ENCODE results near the gene GAL3ST2. TPM values are rescaled to one million over a fixed set of nuclear protein-coding genes. Genes with fewer than 3 reads are reported as not detected.

Gene GAL3ST2
- total and polyA plus RNA-seq, 9 donors, result 0.09 to 0.43 (median 0.25) TPM; not detected in 4

GRCh38 chr2:241768251-241768711 lies 8.3 kb upstream of the GAL3ST2 start:
- H3K4me1 ChIP-seq (ENCODE audit: control insufficient read depth, insufficient read depth, low read length), result peaks cover 20% of the 10 kb centered on the region
- 82% methylated on average over 24 of the region's 29 CpGs for WGBS (ENCODE audit: insufficient coverage)
- H3K4me3 ChIP-seq (ENCODE audit: low read length), result no peak overlapping the region
- peaks cover 10% of the 10 kb centered on the region for H3K27me3 ChIP-seq (ENCODE audit: control insufficient read depth, insufficient read depth, low read length)
- no peak for DNase-seq
- no peaks in the 10 kb centered on the region for H3K9me3 ChIP-seq (replicated peaks; ENCODE audit: control insufficient read depth, low read depth, low read length)
- peaks cover under 1% of the 10 kb centered on the region for H3K36me3 ChIP-seq (ENCODE audit: control insufficient read depth, insufficient read depth, low read length)
- H3K27ac ChIP-seq (ENCODE audit: low read length), result no peak overlapping the region

GRCh38 chr2:241768850-241769249 lies 7.8 kb upstream of the GAL3ST2 start:
- Histone ChIP-seq H3K36me3 (ENCODE audit: control insufficient read depth, insufficient read depth, low read length) (no peaks in the 10 kb centered on the region), H3K4me3 (ENCODE audit: low read length) (no peak overlapping the region), H3K27ac (ENCODE audit: low read length) (no peak overlapping the region), H3K4me1 (ENCODE audit: control insufficient read depth, insufficient read depth, low read length) (peaks cover 20% of the 10 kb centered on the region), H3K27me3 (ENCODE audit: control insufficient read depth, insufficient read depth, low read length) (peaks cover 11% of the 10 kb centered on the region), H3K9me3 (replicated peaks; ENCODE audit: control insufficient read depth, low read depth, low read length) (no peaks in the 10 kb centered on the region)
- 79% methylated on average over 11 of the region's 11 CpGs for WGBS (ENCODE audit: insufficient coverage)
- no peak for DNase-seq

GRCh38 chr2:241769819-241770184 lies 6.8 kb upstream of the GAL3ST2 start:
- peaks cover 13% of the 10 kb centered on the region for H3K27me3 ChIP-seq (ENCODE audit: control insufficient read depth, insufficient read depth, low read length)
- WGBS (ENCODE audit: insufficient coverage), result 82% methylated on average over 12 of the region's 13 CpGs
- DNase-seq, result no peak

GRCh38 chr2:241770185-241770935 lies 6.3 kb upstream of the GAL3ST2 start:
- H3K9me3 ChIP-seq (replicated peaks; ENCODE audit: control insufficient read depth, low read depth, low read length), result no peaks in the 10 kb centered on the region
- no peak overlapping the region for H3K4me3 ChIP-seq (ENCODE audit: low read length)
- H3K27ac ChIP-seq (ENCODE audit: low read length), result no peak overlapping the region
- 57% methylated on average over 19 of the region's 27 CpGs for WGBS (ENCODE audit: insufficient coverage)
- no peaks in the 10 kb centered on the region for H3K36me3 ChIP-seq (ENCODE audit: control insufficient read depth, insufficient read depth, low read length)
- peaks cover 14% of the 10 kb centered on the region for H3K27me3 ChIP-seq (ENCODE audit: control insufficient read depth, insufficient read depth, low read length)
- DNase-seq, result no peak
- H3K4me1 ChIP-seq (ENCODE audit: control insufficient read depth, insufficient read depth, low read length), result peaks cover 25% of the 10 kb centered on the region

More at GRCh38 chr2:241769819-241770184, 6.8 kb upstream of the GAL3ST2 start:
- Histone ChIP-seq H3K27ac (ENCODE audit: low read length) (no peak overlapping the region), H3K4me3 (ENCODE audit: low read length) (no peak overlapping the region), H3K4me1 (ENCODE audit: control insufficient read depth, insufficient read depth, low read length) (peaks cover 22% of the 10 kb centered on the region), H3K9me3 (replicated peaks; ENCODE audit: control insufficient read depth, low read depth, low read length) (no peaks in the 10 kb centered on the region), H3K36me3 (ENCODE audit: control insufficient read depth, insufficient read depth, low read length) (no peaks in the 10 kb centered on the region)

- Histone ChIP-seq H3K9me3 (replicated peaks; ENCODE audit: control insufficient read depth, low read depth, low read length) (no peaks in the 10 kb centered on the region), H3K27me3 (ENCODE audit: control insufficient read depth, insufficient read depth, low read length) (peaks cover 16% of the 10 kb centered on the region), H3K36me3 (ENCODE audit: control insufficient read depth, insufficient read depth, low read length) (no peaks in the 10 kb centered on the region), H3K27ac (ENCODE audit: low read length) (no peak overlapping the region), H3K4me3 (ENCODE audit: low read length) (no peak overlapping the region), H3K4me1 (ENCODE audit: control insufficient read depth, insufficient read depth, low read length) (peaks cover 29% of the 10 kb centered on the region)
- DNase-seq, result no peak
- 84% methylated on average over 12 of the region's 12 CpGs for WGBS (ENCODE audit: insufficient coverage)
These were observed 5.7 kb upstream of the GAL3ST2 start for GRCh38 chr2:241770936-241771285.

- 38% methylated on average over 30 of the region's 38 CpGs for WGBS (ENCODE audit: insufficient coverage)
These were observed 5.1 kb upstream of the GAL3ST2 start for GRCh38 chr2:241771286-241772062.

GRCh38 chr2:241772063-241772499 lies 4.5 kb upstream of the GAL3ST2 start:
- 13% methylated on average over 2 of the region's 9 CpGs for WGBS (ENCODE audit: insufficient coverage)
- no peak for DNase-seq
- Histone ChIP-seq H3K9me3 (replicated peaks; ENCODE audit: control insufficient read depth, low read depth, low read length) (no peaks in the 10 kb centered on the region), H3K27ac (ENCODE audit: low read length) (no peak overlapping the region), H3K4me3 (ENCODE audit: low read length) (no peak overlapping the region), H3K27me3 (ENCODE audit: control insufficient read depth, insufficient read depth, low read length) (peaks cover 16% of the 10 kb centered on the region), H3K36me3 (ENCODE audit: control insufficient read depth, insufficient read depth, low read length) (no peaks in the 10 kb centered on the region), H3K4me1 (ENCODE audit: control insufficient read depth, insufficient read depth, low read length) (peaks cover 29% of the 10 kb centered on the region)

More at GRCh38 chr2:241771286-241772062, 5.1 kb upstream of the GAL3ST2 start:
- DNase-seq, result peak; percentile 53
- Histone ChIP-seq H3K27me3 (ENCODE audit: control insufficient read depth, insufficient read depth, low read length) (peaks cover 16% of the 10 kb centered on the region), H3K4me1 (ENCODE audit: control insufficient read depth, insufficient read depth, low read length) (peaks cover 29% of the 10 kb centered on the region), H3K9me3 (replicated peaks; ENCODE audit: control insufficient read depth, low read depth, low read length) (no peaks in the 10 kb centered on the region), H3K36me3 (ENCODE audit: control insufficient read depth, insufficient read depth, low read length) (no peaks in the 10 kb centered on the region), H3K4me3 (ENCODE audit: low read length) (no peak overlapping the region), H3K27ac (ENCODE audit: low read length) (no peak overlapping the region)

GRCh38 chr2:241773511-241774418 lies 2.9 kb upstream of the GAL3ST2 start:
- Histone ChIP-seq H3K36me3 (ENCODE audit: control insufficient read depth, insufficient read depth, low read length) (no peaks in the 10 kb centered on the region), H3K4me1 (ENCODE audit: control insufficient read depth, insufficient read depth, low read length) (peaks cover 29% of the 10 kb centered on the region), H3K27ac (ENCODE audit: low read length) (no peak overlapping the region), H3K9me3 (replicated peaks; ENCODE audit: control insufficient read depth, low read depth, low read length) (no peaks in the 10 kb centered on the region), H3K4me3 (ENCODE audit: low read length) (no peak overlapping the region), H3K27me3 (ENCODE audit: control insufficient read depth, insufficient read depth, low read length) (peaks cover 16% of the 10 kb centered on the region)
- 71% methylated on average over 24 of the region's 29 CpGs for WGBS (ENCODE audit: insufficient coverage)
- no peak for DNase-seq

- no peak for DNase-seq
- Histone ChIP-seq H3K9me3 (replicated peaks; ENCODE audit: control insufficient read depth, low read depth, low read length) (no peaks in the 10 kb centered on the region), H3K27me3 (ENCODE audit: control insufficient read depth, insufficient read depth, low read length) (peaks cover 16% of the 10 kb centered on the region), H3K36me3 (ENCODE audit: control insufficient read depth, insufficient read depth, low read length) (no peaks in the 10 kb centered on the region), H3K4me3 (ENCODE audit: low read length) (no peak overlapping the region), H3K4me1 (ENCODE audit: control insufficient read depth, insufficient read depth, low read length) (peaks cover 29% of the 10 kb centered on the region), H3K27ac (ENCODE audit: low read length) (no peak overlapping the region)
- 58% methylated on average over 36 of the region's 40 CpGs for WGBS (ENCODE audit: insufficient coverage)
These were observed 2.0 kb upstream of the GAL3ST2 start for GRCh38 chr2:241774419-241775222.
